Uterus (tissue), 2 donors: ENCODE results near the gene HGS.

ENCODE experiments used
- POLR2A ChIP-seq, 2 donors: fragments of 450-650 bp; IDR thresholded peaks; one replicate each; pipeline ENCODE4 v1.6.1; 2016; ENCODE audit warnings: antibody characterized with exemption in 2 of 2, mild to moderate bottlenecking in 1 of 2, moderate library complexity in 1 of 2
- TF ChIP-seq, protein P1 (sequence below), 4 experiments: fragments of 200-600 bp in 2 of 4; fragments of 450-650 bp in 2 of 4; sonication (generic) in 2 of 4; IDR thresholded peaks; one replicate each; pipeline ENCODE4 v1.5.1; 2016 to 2019; ENCODE audit warnings: antibody characterized with exemption in 4 of 4, mild to moderate bottlenecking in 2 of 4, moderate library complexity in 1 of 4

DNA sequence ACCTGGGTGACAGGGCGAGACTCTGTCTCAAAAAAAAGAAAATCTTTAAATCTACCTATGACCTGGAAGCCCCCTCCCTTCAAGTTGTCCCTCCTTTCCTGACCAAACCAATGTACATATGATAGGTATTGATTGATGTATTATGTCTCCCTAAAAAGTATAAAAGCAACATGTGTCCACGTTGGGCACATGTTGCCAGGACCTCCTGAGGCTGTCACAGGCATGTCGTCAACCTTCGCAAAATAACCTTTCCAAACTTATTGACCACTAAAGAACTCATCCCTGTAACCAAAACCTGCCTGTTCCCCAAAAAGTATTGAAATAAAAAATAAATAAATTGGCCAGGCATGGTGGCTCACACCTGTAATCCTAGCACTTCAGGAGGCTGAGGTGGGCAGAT is 21.8 kb upstream of the HGS start:
- TF ChIP-seq, protein P1, sequence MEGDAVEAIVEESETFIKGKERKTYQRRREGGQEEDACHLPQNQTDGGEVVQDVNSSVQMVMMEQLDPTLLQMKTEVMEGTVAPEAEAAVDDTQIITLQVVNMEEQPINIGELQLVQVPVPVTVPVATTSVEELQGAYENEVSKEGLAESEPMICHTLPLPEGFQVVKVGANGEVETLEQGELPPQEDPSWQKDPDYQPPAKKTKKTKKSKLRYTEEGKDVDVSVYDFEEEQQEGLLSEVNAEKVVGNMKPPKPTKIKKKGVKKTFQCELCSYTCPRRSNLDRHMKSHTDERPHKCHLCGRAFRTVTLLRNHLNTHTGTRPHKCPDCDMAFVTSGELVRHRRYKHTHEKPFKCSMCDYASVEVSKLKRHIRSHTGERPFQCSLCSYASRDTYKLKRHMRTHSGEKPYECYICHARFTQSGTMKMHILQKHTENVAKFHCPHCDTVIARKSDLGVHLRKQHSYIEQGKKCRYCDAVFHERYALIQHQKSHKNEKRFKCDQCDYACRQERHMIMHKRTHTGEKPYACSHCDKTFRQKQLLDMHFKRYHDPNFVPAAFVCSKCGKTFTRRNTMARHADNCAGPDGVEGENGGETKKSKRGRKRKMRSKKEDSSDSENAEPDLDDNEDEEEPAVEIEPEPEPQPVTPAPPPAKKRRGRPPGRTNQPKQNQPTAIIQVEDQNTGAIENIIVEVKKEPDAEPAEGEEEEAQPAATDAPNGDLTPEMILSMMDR (IDR thresholded peaks at IDR 0.05) = no peak
- no peak for TF ChIP-seq POLR2A (IDR thresholded peaks at IDR 0.05)
